Upper lobe of left lung (tissue), 4 donors: ENCODE data around the gene TRIM25.

Experiments used
- CTCF ChIP-seq, 6 experiments: fragments of 450-650 bp in 4 of 6; fragments of 200-600 bp in 2 of 6; sonication (generic) in 2 of 6; IDR thresholded peaks; one replicate each; pipeline ENCODE4 v1.5.1; 2016 to 2019; ENCODE audit warnings: antibody characterized with exemption in 6 of 6
- EP300 ChIP-seq, 4 donors: sonication (generic); formaldehyde crosslinking; IDR thresholded peaks; one replicate each; pipeline ENCODE4 v1.5.1; 2017; ENCODE audit warnings: antibody characterized with exemption in 4 of 4, control low read depth in 2 of 4
- POLR2AphosphoS5 ChIP-seq, 2 donors: sonication (generic); formaldehyde crosslinking; IDR thresholded peaks; one replicate each; pipeline ENCODE4 v1.5.1; 2017; ENCODE audit warnings: antibody characterized with exemption in 2 of 2

- no peak for TF ChIP-seq EP300 (IDR thresholded peaks at IDR 0.05)
- TF ChIP-seq POLR2AphosphoS5 (IDR thresholded peaks at IDR 0.05), result no peak
- TF ChIP-seq CTCF (IDR thresholded peaks at IDR 0.05), result no peak
Measured at GRCh38 chr17:56897646-56898424, 16.0 kb downstream of the TRIM25 start.
